ENCODE results near the gene RHBDF1.

Gene RHBDF1

GRCh38 chr16:74051-74746 is 1.8 kb upstream of the RHBDF1 start:
- no peak for DNase-seq

DNA sequence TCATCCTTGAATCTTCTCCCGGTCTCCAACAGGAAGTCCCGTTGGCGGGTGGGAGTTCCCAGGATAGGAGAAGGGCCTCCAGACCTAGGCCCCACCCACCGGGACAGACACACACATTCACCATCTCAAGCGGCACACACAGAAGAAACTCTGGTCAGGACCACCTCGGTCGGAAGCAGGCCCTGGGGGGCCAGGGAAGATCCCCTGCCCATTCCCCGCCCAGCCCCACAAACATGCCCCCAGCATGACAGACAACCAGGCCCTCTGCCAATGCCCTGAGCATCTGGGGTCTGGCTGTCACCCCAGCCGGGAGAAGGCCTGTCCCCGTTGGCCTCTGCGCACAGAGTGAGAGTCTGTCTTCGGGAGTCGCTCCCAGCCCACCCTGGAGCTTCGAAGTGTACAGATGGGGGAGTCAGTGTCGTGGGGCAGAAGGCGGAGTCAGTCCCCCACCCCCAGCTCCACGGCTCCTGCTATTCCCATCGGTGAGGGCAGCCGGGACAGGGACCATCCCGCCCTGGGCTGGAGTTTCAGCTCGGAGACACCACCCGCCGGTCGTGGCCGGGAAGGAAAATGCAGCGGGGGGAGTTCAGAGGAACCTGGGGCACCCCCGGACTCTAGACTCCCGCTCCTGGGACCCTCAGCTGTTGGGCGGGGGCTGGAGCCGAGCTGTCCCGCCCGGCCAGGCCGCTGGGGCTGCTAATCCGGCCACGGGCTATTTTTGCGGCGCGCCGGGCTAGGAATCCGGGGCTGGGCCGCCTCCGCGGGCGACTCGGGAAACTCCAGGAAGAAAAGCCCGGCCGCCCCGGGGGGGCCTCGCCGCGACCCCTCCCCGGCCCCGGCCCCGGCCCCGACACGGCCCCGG is 660 bp downstream of the RHBDF1 start:
- DNase-seq, result no peak

DNA sequence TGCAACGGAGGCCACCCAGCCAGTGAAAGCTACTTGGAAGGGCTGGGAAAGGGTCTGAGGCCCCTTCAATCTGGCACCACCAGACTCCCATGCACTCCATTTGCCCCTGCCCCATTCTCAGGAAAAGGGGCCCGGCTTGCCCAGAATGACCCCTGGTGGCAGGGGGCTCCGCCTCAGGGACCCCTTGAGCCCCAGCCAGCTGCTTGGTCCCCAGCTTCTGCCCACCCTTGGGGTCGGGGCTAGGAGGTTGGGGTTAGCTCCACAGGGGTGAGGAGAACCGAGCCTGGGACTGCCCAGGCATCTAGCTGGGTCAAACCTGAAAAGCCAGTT is 1.3 kb downstream of the RHBDF1 start:
- no peak for DNase-seq

DNA sequence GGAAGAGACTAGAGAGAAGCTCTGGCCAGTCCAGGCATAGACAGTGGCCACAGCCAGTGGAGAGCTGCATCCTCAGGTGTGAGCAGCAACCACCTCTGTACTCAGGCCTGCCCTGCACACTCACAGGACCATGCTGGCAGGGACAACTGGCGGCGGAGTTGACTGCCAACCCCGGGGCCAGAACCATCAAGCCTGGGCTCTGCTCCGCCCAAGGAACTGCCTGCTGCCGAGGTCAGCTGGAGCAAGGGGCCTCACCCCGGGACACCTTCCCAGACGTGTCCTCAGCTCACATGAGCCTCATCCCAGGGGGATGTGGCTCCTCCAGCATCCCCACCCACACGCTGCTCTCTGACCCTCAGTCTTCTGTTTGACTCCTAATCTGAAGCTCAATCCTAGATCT is 3.2 kb downstream of the RHBDF1 start:
- no peak for DNase-seq

DNA sequence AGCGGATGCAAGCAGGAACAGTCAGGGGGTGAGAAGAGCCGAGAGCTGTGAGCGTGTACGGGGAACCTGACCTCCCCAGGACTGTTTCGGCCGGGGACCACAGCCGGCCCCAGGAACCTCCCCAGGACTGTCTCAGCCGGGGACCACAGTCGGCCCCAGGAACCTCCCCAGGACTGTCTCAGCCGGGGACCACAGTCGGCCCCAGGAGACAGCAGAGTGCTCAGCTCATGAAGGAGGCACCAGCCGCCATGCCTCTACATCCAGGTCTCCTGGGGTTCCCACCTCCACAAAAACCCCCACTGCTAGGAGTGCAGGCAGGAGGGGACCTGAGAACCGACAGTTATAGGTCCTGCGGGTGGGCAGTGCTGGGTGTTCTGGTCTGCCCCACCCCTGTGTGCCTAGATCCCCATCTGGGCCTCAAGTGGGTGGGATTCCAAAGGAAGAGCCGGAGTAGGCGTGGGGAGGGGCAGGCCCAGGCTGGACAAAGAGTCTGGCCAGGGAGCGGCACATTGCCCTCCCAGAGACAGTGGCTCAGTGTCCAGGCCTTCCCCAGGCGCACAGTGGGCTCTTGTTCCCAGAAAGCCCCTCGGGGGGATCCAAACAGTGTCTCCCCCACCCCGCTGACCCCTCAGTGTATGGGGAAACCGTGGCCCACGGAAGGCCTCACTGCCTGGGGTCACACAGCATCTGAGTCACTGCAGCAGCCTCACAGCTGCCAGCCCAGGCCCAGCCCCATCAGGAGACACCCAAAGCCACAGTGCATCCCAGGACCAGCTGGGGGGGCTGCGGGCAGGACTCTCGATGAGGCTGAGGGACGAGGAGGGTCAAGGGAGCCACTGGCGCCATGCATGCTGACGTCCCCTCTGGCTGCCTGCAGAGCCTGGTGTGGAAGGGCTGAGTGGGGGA is 4.3 kb downstream of the RHBDF1 start:
- no peak for DNase-seq

GRCh38 chr16:67183-67791 is 5.1 kb downstream of the RHBDF1 start:
- DNase-seq, result no peak

GRCh38 chr16:66309-67182 is 5.9 kb downstream of the RHBDF1 start:
- DNase-seq, result no peak

DNA sequence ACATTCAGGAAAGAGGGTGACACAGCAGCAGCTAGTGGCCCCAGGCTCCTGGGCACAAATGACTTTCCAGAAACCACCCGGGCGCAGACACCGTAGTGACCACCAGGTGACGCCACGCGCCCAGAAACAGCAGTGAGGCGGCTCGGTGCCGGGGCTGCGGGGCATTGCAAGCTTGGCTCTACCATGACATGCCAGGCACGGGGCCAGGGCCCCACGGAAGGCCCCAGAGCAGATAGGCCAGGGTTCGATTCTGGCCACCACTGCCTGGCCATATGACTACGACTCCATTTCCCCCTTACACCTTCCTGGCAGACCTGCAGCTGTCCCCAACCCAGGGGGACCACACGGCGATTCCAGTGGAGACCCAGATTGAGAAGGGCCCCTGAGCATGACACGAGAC is 6.7 kb downstream of the RHBDF1 start:
- DNase-seq, result peak; percentile 77 to 84

GRCh38 chr16:64914-65255 is 7.5 kb downstream of the RHBDF1 start:
- no peak for DNase-seq

GRCh38 chr16:63998-64913 is 8.2 kb downstream of the RHBDF1 start:
- DNase-seq, result no peak

- DNase-seq, result no peak
Observed at GRCh38 chr16:63466-63865, 9.0 kb downstream of the RHBDF1 start.

DNA sequence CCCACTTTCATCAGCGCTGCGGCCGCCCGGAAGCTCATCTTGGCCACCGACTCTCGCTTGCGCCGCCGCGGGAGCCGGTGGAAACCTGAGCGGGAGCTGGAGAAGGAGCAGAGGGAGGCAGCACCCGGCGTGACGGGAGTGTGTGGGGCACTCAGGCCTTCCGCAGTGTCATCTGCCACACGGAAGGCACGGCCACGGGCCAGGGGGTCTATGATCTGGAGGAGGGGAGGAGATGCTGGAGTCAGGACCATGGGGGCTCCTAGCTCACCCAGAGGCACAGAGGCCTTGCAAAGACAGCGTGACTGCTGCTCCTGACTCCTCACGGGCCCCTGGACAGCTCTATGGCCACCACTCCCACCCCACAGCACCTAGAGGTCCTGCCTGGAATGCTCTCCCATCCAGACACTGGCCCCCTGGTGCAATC is 9.5 kb downstream of the RHBDF1 start:
- no peak for DNase-seq

GRCh38 chr16:62283-62967 is 10.0 kb downstream of the RHBDF1 start:
- DNase-seq, result no peak

- DNase-seq, result no peak
Observed at GRCh38 chr16:61879-62281, 10.6 kb downstream of the RHBDF1 start.

DNA sequence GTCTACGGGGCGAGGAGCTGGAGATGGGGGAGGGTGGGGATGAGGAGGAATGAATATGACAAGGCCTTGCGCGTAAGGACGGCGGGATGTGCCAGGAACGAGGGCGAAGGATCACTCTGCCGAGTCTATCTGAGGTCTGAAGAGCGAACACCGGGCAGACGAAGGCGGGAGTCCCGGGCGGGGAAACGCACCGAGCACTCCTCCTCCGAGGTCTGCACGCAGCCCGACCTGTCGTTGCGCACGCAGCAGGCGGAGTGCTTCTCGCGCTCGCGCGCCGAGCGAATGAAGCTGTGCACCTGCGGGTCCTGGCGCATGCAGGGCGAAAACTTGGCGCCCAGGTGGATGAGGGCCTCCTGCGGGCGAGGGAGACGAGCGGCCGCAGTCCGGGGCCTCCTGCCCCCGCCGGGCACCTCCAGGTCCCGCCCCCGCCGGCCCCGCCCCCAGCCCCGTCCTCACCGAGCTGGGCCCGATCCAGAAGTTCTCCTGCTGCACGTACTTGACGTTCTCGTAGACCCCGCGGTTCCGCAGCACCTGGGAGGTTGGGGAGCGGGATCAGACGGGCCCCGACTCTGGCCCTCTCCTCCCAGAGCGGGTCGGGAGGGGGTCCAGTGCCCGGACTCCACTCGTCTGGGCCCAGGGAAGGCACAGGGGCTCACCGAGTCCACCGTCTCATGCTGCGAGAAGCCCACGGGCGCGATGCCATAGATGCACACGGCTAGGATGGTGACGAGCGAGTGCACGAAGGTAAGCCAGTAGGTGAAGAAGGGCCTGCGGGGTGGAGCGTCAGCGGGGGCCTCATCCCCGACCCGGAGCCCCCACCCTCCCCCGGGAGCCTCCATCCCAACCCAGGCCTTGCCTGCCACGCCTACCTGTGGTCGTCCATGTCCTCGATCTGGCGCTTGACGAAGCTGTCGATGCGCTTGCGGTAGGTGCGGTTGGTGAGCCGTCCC is 11.2 kb downstream of the RHBDF1 start:
- no peak for DNase-seq

- no peak for DNase-seq
Observed at GRCh38 chr16:60166-60565, 12.3 kb downstream of the RHBDF1 start.

- DNase-seq, result no peak
Observed at GRCh38 chr16:59440-60059, 12.9 kb downstream of the RHBDF1 start.
